ENCODE measurements around the gene KRT6C.

DNA sequence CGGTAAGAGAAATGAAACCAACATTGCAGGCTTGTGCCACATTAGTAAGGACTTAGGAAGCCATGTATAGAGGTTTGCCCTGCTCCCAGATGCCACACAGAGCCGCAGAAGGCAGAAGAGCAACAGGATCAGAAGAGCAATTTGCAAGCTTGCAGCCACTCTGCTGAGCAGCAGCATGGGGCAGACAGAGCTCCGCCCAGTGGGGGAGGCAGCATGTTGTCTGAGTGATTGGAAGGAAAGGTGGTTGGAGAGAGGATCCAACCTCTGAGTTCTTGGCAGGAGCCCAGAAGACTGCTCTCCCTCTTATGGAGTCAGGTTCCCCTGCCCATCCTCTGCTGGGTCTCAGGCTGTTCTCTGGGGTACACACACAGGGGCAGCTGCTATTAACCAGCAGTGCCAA, 21.8 kb upstream of the KRT6C start:
- TF ChIP-seq GATA2 (IDR thresholded peaks at IDR 0.05; ENCODE audit: low read depth, low read length), result no peak
- TF ChIP-seq GATA3 (IDR thresholded peaks at IDR 0.05; ENCODE audit: low read depth, low read length), result no peak
